MM.1S (cell line): ENCODE data around the gene TNIK.

ENCODE experiments used
- DNase-seq: peaks from one replicate; pipeline ENCODE4 v3.0.0-alpha.2; 2015
- H2AFZ ChIP-seq: fragments of 300-600 bp; sonication (generic); 2 replicates; pipeline ENCODE4 v1.6.0; 2016; ENCODE audit warnings: antibody characterized with exemption, low read length
- H3F3A ChIP-seq: fragments of 300-600 bp; sonication (generic); 2 replicates; pipeline ENCODE4 v1.6.1; 2016; ENCODE audit warnings: mild to moderate bottlenecking, antibody characterized with exemption, low read length, moderate library complexity, mixed read lengths; ENCODE audit not compliant: insufficient read depth
- H3K27ac ChIP-seq: fragments of 300-600 bp; sonication (generic); 2 replicates; pipeline ENCODE4 v1.5.1; 2016; ENCODE audit warnings: mild to moderate bottlenecking, low read length
- H3K27me3 ChIP-seq: fragments of 300-600 bp; sonication (generic); replicated peaks from 2 replicates; pipeline ENCODE4 v1.6.0; 2016; ENCODE audit warnings: low read length; ENCODE audit not compliant: insufficient read depth
- H3K36me3 ChIP-seq: fragments of 300-600 bp; sonication (generic); replicated peaks from 2 replicates; pipeline ENCODE4 v1.6.1; 2016; ENCODE audit warnings: mild to moderate bottlenecking, low read length, mixed read lengths; ENCODE audit not compliant: insufficient read depth
- H3K4me1 ChIP-seq: fragments of 300-600 bp; sonication (generic); 2 replicates; pipeline ENCODE4 v1.6.1; 2016; ENCODE audit warnings: low read length, mixed read lengths
- H3K4me2 ChIP-seq: fragments of 300-600 bp; sonication (generic); 2 replicates; pipeline ENCODE4 v1.6.0; 2016; ENCODE audit warnings: low read depth, low read length
- H3K4me3 ChIP-seq: fragments of 300-600 bp; sonication (generic); 2 replicates; pipeline ENCODE4 v1.5.1; 2016; ENCODE audit warnings: low read length, mixed read lengths
- H3K79me2 ChIP-seq: fragments of 300-600 bp; sonication (generic); 2 replicates; pipeline ENCODE4 v1.6.1; 2016; ENCODE audit warnings: mixed run types, low read length, mixed read lengths
- H3K9ac ChIP-seq: fragments of 300-600 bp; sonication (generic); 2 replicates; pipeline ENCODE4 v1.6.1; 2016; ENCODE audit warnings: low read length, mixed read lengths
- H3K9me2 ChIP-seq: fragments of 300-600 bp; sonication (generic); replicated peaks from 2 replicates; pipeline ENCODE4 v1.6.1; 2016; ENCODE audit warnings: mild to moderate bottlenecking, low read length, mixed read lengths; ENCODE audit not compliant: insufficient read depth
- H3K9me3 ChIP-seq: fragments of 300-600 bp; sonication (generic); replicated peaks from 2 replicates; pipeline ENCODE4 v1.6.1; 2016; ENCODE audit warnings: mild to moderate bottlenecking, low read length, mixed read lengths; ENCODE audit not compliant: insufficient read depth
- H4K20me1 ChIP-seq: fragments of 300-600 bp; sonication (generic); 2 replicates; pipeline ENCODE4 v1.6.1; 2016; ENCODE audit warnings: mild to moderate bottlenecking, low read length, moderate library complexity, mixed read lengths; ENCODE audit not compliant: insufficient read depth
- EZH2 ChIP-seq: fragments of 300-600 bp; sonication (generic); optimal IDR thresholded peaks from 2 replicates; pipeline ENCODE3; 2017; ENCODE audit warnings: low read depth, mild to moderate bottlenecking, antibody characterized with exemption, low read length, mixed read lengths
- EZH2phosphoT487 ChIP-seq: fragments of 300-600 bp; sonication (generic); IDR thresholded peaks from 2 replicates; pipeline ENCODE4 v1.6.1; 2018; ENCODE audit warnings: antibody characterized with exemption, low read length
- TF ChIP-seq, protein P1 (sequence below): fragments of 300-600 bp; sonication (generic); IDR thresholded peaks from 2 replicates; pipeline ENCODE4 v1.5.1; 2016; ENCODE audit warnings: antibody characterized with exemption, low read length, mixed read lengths

TNIK gene

DNA sequence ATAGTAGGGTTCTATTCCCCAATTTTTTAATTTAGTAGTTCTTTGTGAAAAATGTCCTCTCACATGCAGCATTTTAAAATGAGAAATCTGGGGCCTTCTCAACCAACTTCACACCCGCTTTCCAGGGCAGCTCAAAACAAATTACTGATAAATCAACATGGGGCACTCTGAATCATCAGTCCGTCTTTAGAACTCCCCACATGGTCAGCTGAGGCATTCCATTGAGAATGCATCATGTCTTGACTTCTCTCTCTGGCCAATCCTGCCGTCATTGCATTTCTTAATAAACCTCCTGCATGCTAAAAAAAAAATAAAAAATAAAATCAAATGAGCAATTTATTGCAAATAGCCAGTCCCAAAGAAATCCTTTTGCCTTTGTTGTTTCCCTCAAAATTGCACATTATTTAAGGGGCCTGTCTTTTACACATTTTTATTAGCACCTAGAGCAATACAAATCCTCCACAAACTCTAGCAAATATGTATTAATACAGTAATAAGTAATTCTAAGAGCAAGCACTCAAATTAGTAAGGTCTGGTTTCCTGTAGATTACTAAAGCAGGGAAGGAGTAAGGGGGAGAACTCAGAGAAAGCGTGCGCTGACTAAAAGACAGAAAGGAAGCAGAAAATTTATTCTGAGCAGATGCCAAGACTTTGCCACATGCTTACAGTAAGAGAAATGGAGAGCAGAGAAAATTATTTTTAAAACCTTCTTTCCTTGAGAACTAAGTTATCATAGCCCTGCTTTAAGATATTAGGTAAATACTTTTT lies 175.7 kb downstream of the TNIK start:
- DNase-seq, result no peak

DNA sequence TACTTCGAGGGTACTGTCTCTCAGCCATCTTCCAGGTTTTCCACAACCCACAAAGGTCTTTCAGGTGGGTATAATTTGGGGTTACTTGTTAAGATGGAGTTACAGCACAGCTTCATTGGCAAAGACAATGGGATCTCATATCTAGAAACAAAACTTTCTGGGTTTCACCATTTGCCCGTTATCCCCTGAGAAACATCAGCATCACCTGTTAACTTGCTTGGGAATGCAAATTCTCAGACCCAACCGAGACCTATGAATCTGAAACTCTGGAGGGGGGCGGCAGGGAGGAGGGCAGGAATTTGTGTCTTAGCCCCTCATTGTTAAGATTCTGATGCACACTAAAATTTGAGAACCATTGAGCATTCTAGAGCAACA lies 176.4 kb downstream of the TNIK start:
- TF ChIP-seq EZH2phosphoT487 (no peak), EZH2 (no peak)
- TF ChIP-seq, protein P1, sequence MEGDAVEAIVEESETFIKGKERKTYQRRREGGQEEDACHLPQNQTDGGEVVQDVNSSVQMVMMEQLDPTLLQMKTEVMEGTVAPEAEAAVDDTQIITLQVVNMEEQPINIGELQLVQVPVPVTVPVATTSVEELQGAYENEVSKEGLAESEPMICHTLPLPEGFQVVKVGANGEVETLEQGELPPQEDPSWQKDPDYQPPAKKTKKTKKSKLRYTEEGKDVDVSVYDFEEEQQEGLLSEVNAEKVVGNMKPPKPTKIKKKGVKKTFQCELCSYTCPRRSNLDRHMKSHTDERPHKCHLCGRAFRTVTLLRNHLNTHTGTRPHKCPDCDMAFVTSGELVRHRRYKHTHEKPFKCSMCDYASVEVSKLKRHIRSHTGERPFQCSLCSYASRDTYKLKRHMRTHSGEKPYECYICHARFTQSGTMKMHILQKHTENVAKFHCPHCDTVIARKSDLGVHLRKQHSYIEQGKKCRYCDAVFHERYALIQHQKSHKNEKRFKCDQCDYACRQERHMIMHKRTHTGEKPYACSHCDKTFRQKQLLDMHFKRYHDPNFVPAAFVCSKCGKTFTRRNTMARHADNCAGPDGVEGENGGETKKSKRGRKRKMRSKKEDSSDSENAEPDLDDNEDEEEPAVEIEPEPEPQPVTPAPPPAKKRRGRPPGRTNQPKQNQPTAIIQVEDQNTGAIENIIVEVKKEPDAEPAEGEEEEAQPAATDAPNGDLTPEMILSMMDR, result no peak
- no peak overlapping the region for H3K4me2 ChIP-seq
- H3K9ac ChIP-seq, result no peak overlapping the region
- no peak for DNase-seq
- no peaks in the 10 kb centered on the region for H3F3A ChIP-seq
- H3K36me3 ChIP-seq, result no peaks in the 10 kb centered on the region
- H3K9me3 ChIP-seq, result no peaks in the 10 kb centered on the region
- no peaks in the 10 kb centered on the region for H3K27me3 ChIP-seq
- peaks cover 13% of the 10 kb centered on the region for H3K4me1 ChIP-seq
- H3K79me2 ChIP-seq, result no peaks in the 10 kb centered on the region
- H3K4me3 ChIP-seq, result no peak overlapping the region
- H3K27ac ChIP-seq, result no peak overlapping the region
- no peaks in the 10 kb centered on the region for H4K20me1 ChIP-seq
- no peaks in the 10 kb centered on the region for H3K9me2 ChIP-seq
- no peak overlapping the region for H2AFZ ChIP-seq

More for the DNA sequence above, 175.7 kb downstream of the TNIK start:
- peaks cover 13% of the 10 kb centered on the region for H3K4me1 ChIP-seq
- no peaks in the 10 kb centered on the region for H4K20me1 ChIP-seq
- no peaks in the 10 kb centered on the region for H3K79me2 ChIP-seq
- H3K36me3 ChIP-seq, result no peaks in the 10 kb centered on the region
- H3K27me3 ChIP-seq, result no peaks in the 10 kb centered on the region
- H3K9me3 ChIP-seq, result no peaks in the 10 kb centered on the region
- TF ChIP-seq EZH2phosphoT487, result no peak
- TF ChIP-seq EZH2, result no peak
- TF ChIP-seq, protein P1, result no peak
- H2AFZ ChIP-seq, result no peak overlapping the region
- H3K9me2 ChIP-seq, result no peaks in the 10 kb centered on the region
- no peaks in the 10 kb centered on the region for H3F3A ChIP-seq
- no peak overlapping the region for H3K4me2 ChIP-seq
- H3K27ac ChIP-seq, result no peak overlapping the region
- no peak overlapping the region for H3K9ac ChIP-seq
- no peak overlapping the region for H3K4me3 ChIP-seq

DNA sequence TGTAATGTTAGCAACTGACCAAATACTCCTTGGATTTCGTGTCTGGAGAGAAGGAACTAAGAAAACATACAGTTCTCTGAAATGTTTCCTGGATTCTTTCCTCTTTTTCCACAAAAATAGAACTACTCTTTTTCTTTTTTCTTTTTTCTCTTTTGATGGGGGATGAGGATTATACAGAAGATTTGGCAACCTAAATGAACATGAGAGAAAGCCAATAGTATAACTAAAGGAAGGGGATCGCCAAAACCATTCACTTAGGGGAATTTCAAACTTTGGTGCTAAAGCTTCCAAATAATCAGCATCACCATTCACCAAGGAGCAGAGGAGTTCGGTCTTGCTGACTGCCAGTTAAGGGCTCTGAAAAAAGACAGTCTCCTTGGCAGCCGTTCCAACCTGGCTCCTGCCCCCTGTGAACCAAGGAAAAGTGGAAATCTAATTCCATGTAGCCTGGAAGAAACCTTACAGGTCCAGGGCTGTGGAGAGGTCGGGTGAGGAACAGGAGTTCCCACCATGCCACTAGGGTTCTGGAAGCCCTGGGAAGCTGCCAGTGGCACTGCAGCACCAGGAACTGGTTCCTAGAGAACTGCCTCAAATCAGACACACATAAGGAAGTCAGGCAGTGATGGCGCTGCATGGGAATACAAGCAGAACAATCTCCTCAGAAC lies 176.9 kb downstream of the TNIK start:
- Histone ChIP-seq H3K27ac (no peak overlapping the region), H2AFZ (no peak overlapping the region), H3K9me2 (no peaks in the 10 kb centered on the region), H3F3A (no peaks in the 10 kb centered on the region), H3K27me3 (no peaks in the 10 kb centered on the region), H4K20me1 (no peaks in the 10 kb centered on the region), H3K79me2 (no peaks in the 10 kb centered on the region), H3K4me1 (peaks cover 13% of the 10 kb centered on the region), H3K36me3 (no peaks in the 10 kb centered on the region), H3K9me3 (no peaks in the 10 kb centered on the region), H3K4me3 (no peak overlapping the region), H3K9ac (no peak overlapping the region), H3K4me2 (no peak overlapping the region; the same call in 1 of the 2 replicates)
- TF ChIP-seq, protein P1, result no peak
- no peak for TF ChIP-seq EZH2phosphoT487
- no peak for TF ChIP-seq EZH2
- DNase-seq, result no peak
